Measurements from ENCODE around the gene SLC22A14.

- TF ChIP-seq POLR2A (IDR thresholded peaks at IDR 0.05; ENCODE audit: low read depth, low read length) (no peak), CTCF (IDR thresholded peaks at IDR 0.05; ENCODE audit: extremely low read depth in 1 of 2, insufficient read depth in 1 of 2, low read depth in 1 of 2, low read length in 2 of 2) (no peak), EZH2 (IDR thresholded peaks at IDR 0.05; ENCODE audit: borderline replicate concordance, low read depth, low read length, severe bottlenecking) (no peak), MYC (IDR thresholded peaks at IDR 0.05; ENCODE audit: low read depth, low read length) (no peak), MAX (IDR thresholded peaks at IDR 0.05; ENCODE audit: insufficient read depth, insufficient read length) (no peak)
These were observed 35.2 kb downstream of the SLC22A14 start for GRCh38 chr3:38317192-38317759.

Measured in endothelial cell of umbilical vein (primary cell).